HEK293 (cell line): ENCODE measurements around the gene AOC3.

Experiments used
- CTCF ChIP-seq: fragments of 450-650 bp; formaldehyde crosslinking; IDR thresholded peaks from 2 replicates; pipeline ENCODE4 v1.5.1; 2016; ENCODE audit warnings: missing biosample characterization, missing genetic modification characterization
- PATZ1 ChIP-seq: fragments of 450-650 bp; formaldehyde crosslinking; IDR thresholded peaks from 2 replicates; pipeline ENCODE4 v1.5.1; 2016; ENCODE audit warnings: missing biosample characterization, missing genetic modification characterization
- YY1 ChIP-seq: fragments of 450-650 bp; formaldehyde crosslinking; IDR thresholded peaks from 2 replicates; pipeline ENCODE4 v1.5.1; 2018; ENCODE audit warnings: missing biosample characterization, missing genetic modification characterization
- ZFP37 ChIP-seq: fragments of 450-650 bp; formaldehyde crosslinking; IDR thresholded peaks from 2 replicates; pipeline ENCODE4 v1.5.1; 2016; ENCODE audit warnings: missing biosample characterization, missing genetic modification characterization
- ZNF121 ChIP-seq: fragments of 450-650 bp; formaldehyde crosslinking; IDR thresholded peaks from 2 replicates; pipeline ENCODE4 v1.5.1; 2016; ENCODE audit warnings: missing biosample characterization, missing genetic modification characterization
- ZNF184 ChIP-seq: fragments of 450-650 bp; IDR thresholded peaks from 2 replicates; pipeline ENCODE4 v1.5.1; 2018; ENCODE audit warnings: missing biosample characterization, mild to moderate bottlenecking, missing genetic modification characterization
- ZNF24 ChIP-seq: fragments of 450-650 bp; formaldehyde crosslinking; IDR thresholded peaks from 2 replicates; pipeline ENCODE4 v1.5.1; 2016; ENCODE audit warnings: missing biosample characterization, missing genetic modification characterization
- ZNF274 ChIP-seq, 2 experiments: fragments of 200-500 bp in 1 of 2; fragments of 450-650 bp in 1 of 2; sonication (Bioruptor generic) in 1 of 2; formaldehyde crosslinking in 1 of 2; IDR thresholded peaks; 2 replicates each; pipeline versions ENCODE4 v1.5.1 to v1.6.1; 2014 to 2016; ENCODE audit warnings: borderline replicate concordance in 1 of 2, inconsistent platforms in 1 of 2, low read length in 1 of 2, missing biosample characterization in 1 of 2, missing genetic modification characterization in 1 of 2
- ZNF311 ChIP-seq: fragments of 450-650 bp; formaldehyde crosslinking; IDR thresholded peaks from 2 replicates; pipeline ENCODE4 v1.5.1; 2017; ENCODE audit warnings: missing biosample characterization, missing genetic modification characterization, borderline replicate concordance
- ZNF416 ChIP-seq: fragments of 450-650 bp; formaldehyde crosslinking; IDR thresholded peaks from 2 replicates; pipeline ENCODE4 v1.5.1; 2016; ENCODE audit warnings: missing biosample characterization, missing genetic modification characterization
- ZNF544 ChIP-seq: fragments of 450-650 bp; formaldehyde crosslinking; IDR thresholded peaks from 2 replicates; pipeline ENCODE4 v1.5.0; 2017; ENCODE audit warnings: missing biosample characterization, missing genetic modification characterization
- ZNF560 ChIP-seq: fragments of 450-650 bp; formaldehyde crosslinking; IDR thresholded peaks from 2 replicates; pipeline ENCODE4 v1.5.1; 2017; ENCODE audit warnings: missing biosample characterization, missing genetic modification characterization, borderline replicate concordance
- ZNF704 ChIP-seq: fragments of 450-650 bp; formaldehyde crosslinking; IDR thresholded peaks from 2 replicates; pipeline ENCODE4 v1.5.1; 2016; ENCODE audit warnings: missing biosample characterization, missing genetic modification characterization

GRCh38 chr17:42849031-42849430, 2.0 kb upstream of the AOC3 start:
- TF ChIP-seq CTCF (tag by site-specific recombination) (no peak), ZNF560 (tag by site-specific recombination) (no peak), YY1 (no peak), ZNF184 (tag by site-specific recombination) (no peak), PATZ1 (tag by site-specific recombination) (no peak), ZNF121 (no peak), ZNF311 (tag by site-specific recombination) (no peak), ZNF274 (IDR thresholded peaks at IDR 0.05; ENCODE audit: low read length) (no peak), ZNF274 (tag by site-specific recombination; IDR thresholded peaks at IDR 0.05; ENCODE audit: borderline replicate concordance) (no peak), ZFP37 (tag by site-specific recombination) (no peak), ZNF416 (tag by site-specific recombination) (no peak), ZNF704 (no peak), ZNF544 (tag by site-specific recombination) (no peak), ZNF24 (tag by site-specific recombination) (no peak)
